VCaP (cell line): ENCODE results near the gene CYP2R1.

Experiments
- H3K27ac ChIP-seq: fragments of 450-650 bp; 2 replicates; pipeline ENCODE4 v1.5.1; 2017
- CTCF ChIP-seq: fragments of 450-650 bp; conservative IDR thresholded peaks from 2 replicates; pipeline ENCODE4 v1.5.1; 2017; ENCODE audit warnings: mild to moderate bottlenecking, moderate library complexity

CYP2R1 gene

GRCh38 chr11:14854057-14854456 lies 38.0 kb downstream of the CYP2R1 start:
- no peak for TF ChIP-seq CTCF
- H3K27ac ChIP-seq, result no peak overlapping the region

DNA sequence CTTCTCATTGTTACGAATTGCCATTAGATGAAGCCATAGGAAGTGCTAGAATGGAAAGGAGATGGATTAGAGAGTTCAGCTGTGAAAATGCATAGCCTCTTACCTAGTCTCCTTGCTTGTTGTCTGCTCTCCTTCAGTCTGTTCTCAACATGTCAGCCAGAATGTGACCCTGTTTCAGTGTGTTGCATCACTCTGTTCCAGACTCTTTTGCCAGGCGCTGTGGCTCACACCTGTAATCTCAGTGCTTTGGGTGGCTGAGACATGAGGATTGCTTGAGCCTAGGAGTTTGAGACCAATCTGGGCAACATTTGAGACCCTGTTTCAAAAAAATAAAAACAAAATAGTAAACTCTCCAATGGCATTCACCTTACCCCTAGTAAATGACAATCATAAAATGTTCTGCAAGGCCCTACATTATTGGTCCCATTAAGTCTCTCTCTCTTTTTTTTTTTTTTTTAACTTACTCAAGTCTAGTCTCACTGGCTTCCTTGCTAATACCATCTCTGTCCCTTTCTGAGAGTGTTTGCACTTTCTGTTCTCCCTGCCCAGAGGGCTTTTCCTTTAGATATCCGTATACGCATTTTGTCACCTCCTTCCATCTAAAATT lies 39.4 kb downstream of the CYP2R1 start:
- no peak for TF ChIP-seq CTCF
- H3K27ac ChIP-seq, result no peak overlapping the region

GRCh38 chr11:14842002-14842401 lies 50.0 kb downstream of the CYP2R1 start:
- H3K27ac ChIP-seq, result no peak overlapping the region
- no peak for TF ChIP-seq CTCF

DNA sequence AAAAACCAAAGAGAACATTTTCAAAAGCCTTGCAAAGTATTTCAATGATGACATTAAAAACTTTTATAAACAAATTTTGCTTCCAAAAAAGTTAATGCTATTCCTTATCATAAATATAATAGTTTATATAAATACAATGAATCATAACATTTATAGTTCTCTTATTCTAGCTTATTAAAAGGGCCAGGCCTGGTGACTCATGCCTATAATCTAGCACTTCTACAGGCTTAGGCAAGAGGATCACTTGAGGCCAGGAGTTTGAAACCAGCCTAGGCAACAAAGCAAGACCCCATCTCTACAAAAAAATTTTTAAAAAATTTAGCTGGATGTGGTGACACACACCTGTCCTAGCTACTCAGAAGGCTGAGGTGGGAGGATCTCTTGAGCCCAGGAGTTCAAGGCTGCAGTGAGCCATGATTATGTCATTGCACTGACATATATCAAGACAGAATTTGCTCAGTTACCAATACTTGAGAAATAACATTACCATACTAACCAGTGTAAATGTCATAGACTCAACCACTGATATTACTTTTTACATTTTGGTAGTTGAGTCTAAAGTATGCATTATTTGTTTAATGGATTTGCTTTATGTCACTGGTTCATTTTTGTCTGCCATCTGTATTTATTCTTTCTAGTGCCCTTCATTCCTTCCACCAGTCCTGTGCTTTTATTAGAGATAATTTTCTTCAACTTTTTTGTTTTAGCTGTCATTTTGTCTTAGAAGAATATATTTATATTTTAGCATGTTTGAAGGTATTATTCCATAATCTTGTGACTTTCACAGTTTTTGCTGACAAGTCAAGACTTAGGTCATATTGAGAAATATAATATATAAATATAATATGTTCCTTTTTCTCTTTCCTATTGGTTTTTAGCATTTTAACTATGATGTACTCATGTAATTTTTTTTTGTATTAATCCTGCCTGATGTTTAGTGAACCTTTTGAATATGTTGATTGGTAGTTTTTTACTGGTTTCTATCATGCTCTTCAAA lies 56.2 kb downstream of the CYP2R1 start:
- no peak for TF ChIP-seq CTCF
- no peak overlapping the region for H3K27ac ChIP-seq
